GM23338 (cell line): Measurements from ENCODE around the gene MYOF. TPM values are rescaled to one million over a fixed set of nuclear protein-coding genes. Genes with fewer than 3 reads are reported as not detected.

Experiments used
- ATAC-seq: fragments of 200-7000 bp; cut with Tn5 transposase; 3 replicates; pipeline ENCODE4 v1.9.1; 2020
- DNase-seq: peaks from one replicate; pipeline ENCODE4 v3.0.0-alpha.2; 2015; ENCODE audit warnings: low spot score
- H2AFZ ChIP-seq: fragments of 200-600 bp; sonication (generic); 2 replicates; pipeline ENCODE4 v1.8.0; 2016; ENCODE audit warnings: antibody characterized with exemption, mild to moderate bottlenecking, moderate library complexity
- H3F3A ChIP-seq: fragments of 200-600 bp; sonication (generic); replicated peaks from 2 replicates; pipeline ENCODE4 v1.8.0; 2017; ENCODE audit warnings: antibody characterized with exemption, mixed run types, low read depth
- H3K27ac ChIP-seq: fragments of 200-600 bp; sonication (generic); 2 replicates; pipeline ENCODE4 v1.6.1; 2016; ENCODE audit warnings: low read depth
- H3K27me3 ChIP-seq: fragments of 200-600 bp; sonication (generic); 2 replicates; pipeline ENCODE4 v1.8.0; 2016; ENCODE audit warnings: mild to moderate bottlenecking, mixed run types, moderate library complexity; ENCODE audit not compliant: insufficient read depth
- H3K36me3 ChIP-seq: fragments of 200-600 bp; sonication (generic); 2 replicates; pipeline ENCODE4 v1.8.0; 2016; ENCODE audit warnings: mild to moderate bottlenecking; ENCODE audit not compliant: insufficient read depth
- H3K4me1 ChIP-seq: fragments of 200-600 bp; sonication (generic); 2 replicates; pipeline ENCODE4 v1.8.0; 2016; ENCODE audit warnings: mild to moderate bottlenecking, moderate library complexity; ENCODE audit not compliant: insufficient read depth
- H3K4me2 ChIP-seq: fragments of 200-600 bp; sonication (generic); 2 replicates; pipeline ENCODE4 v1.7.1; 2017; ENCODE audit warnings: mixed run types
- H3K4me3 ChIP-seq: fragments of 200-600 bp; sonication (generic); 2 replicates; pipeline ENCODE4 v1.6.1; 2016; ENCODE audit warnings: mixed run types
- H3K79me2 ChIP-seq: fragments of 200-600 bp; sonication (generic); replicated peaks from 2 replicates; pipeline ENCODE4 v1.8.0; 2017; ENCODE audit warnings: mild to moderate bottlenecking; ENCODE audit not compliant: insufficient read depth
- H3K9me2 ChIP-seq: fragments of 200-600 bp; sonication (generic); 2 replicates; pipeline ENCODE4 v1.8.0; 2017; ENCODE audit not compliant: insufficient read depth
- H4K20me1 ChIP-seq: fragments of 200-600 bp; sonication (generic); replicated peaks from 2 replicates; pipeline ENCODE4 v1.8.0; 2017; ENCODE audit warnings: mild to moderate bottlenecking; ENCODE audit not compliant: insufficient read depth
- H3K27ac Mint-ChIP-seq: 2 replicates; pipeline ENCODE4 v1.8.0; 2020; ENCODE audit warnings: inconsistent platforms, mild to moderate bottlenecking, moderate library complexity, mixed read lengths
- H3K27me3 Mint-ChIP-seq: 3 replicates; pipeline ENCODE4 v1.8.0; 2022; ENCODE audit warnings: low read depth, mild to moderate bottlenecking, moderate library complexity, mixed read lengths, inconsistent platforms; ENCODE audit not compliant: insufficient read depth, poor library complexity
- H3K36me3 Mint-ChIP-seq: 3 replicates; pipeline ENCODE4 v1.8.0; 2021; ENCODE audit warnings: low read depth, mild to moderate bottlenecking, inconsistent platforms, moderate library complexity, mixed read lengths
- H3K4me1 Mint-ChIP-seq: 3 replicates; pipeline ENCODE4 v1.8.0; 2020; ENCODE audit warnings: mild to moderate bottlenecking, inconsistent platforms, mixed read lengths
- H3K4me3 Mint-ChIP-seq: 3 replicates; pipeline ENCODE4 v1.8.0; 2021; ENCODE audit warnings: moderate library complexity, mild to moderate bottlenecking, inconsistent platforms, mixed read lengths
- H3K9me3 Mint-ChIP-seq: 3 replicates; pipeline ENCODE4 v1.8.0; 2020; ENCODE audit warnings: moderate library complexity, mild to moderate bottlenecking, inconsistent platforms, mixed read lengths
- CREB1 ChIP-seq: fragments of 250-450 bp; sonication (Bioruptor Pico); IDR thresholded peaks from 2 replicates; pipeline ENCODE4 v1.5.0; 2020; ENCODE audit warnings: low read depth, mild to moderate bottlenecking, moderate library complexity
- EZH2 ChIP-seq: fragments of 200-600 bp; sonication (generic); IDR thresholded peaks from one replicate; pipeline ENCODE4 v1.8.0; 2017; ENCODE audit warnings: antibody characterized with exemption, mild to moderate bottlenecking, low read depth; ENCODE audit not compliant: unreplicated experiment
- EZH2phosphoT487 ChIP-seq: fragments of 200-600 bp; sonication (generic); IDR thresholded peaks from one replicate; pipeline ENCODE4 v1.8.1; 2018; ENCODE audit warnings: antibody characterized with exemption; ENCODE audit not compliant: unreplicated experiment
- JUNB ChIP-seq: IDR thresholded peaks from one replicate; pipeline ENCODE4 v1.6.1; 2016; ENCODE audit warnings: antibody characterized with exemption; ENCODE audit not compliant: unreplicated experiment
- NANOG ChIP-seq: IDR thresholded peaks from 2 replicates; pipeline ENCODE4 v1.6.1; 2016; ENCODE audit warnings: antibody characterized with exemption, borderline replicate concordance
- POLR2AphosphoS5 ChIP-seq: IDR thresholded peaks from 2 replicates; pipeline ENCODE4 v1.6.1; 2016; ENCODE audit warnings: antibody characterized with exemption, low read depth
- REST ChIP-seq: IDR thresholded peaks from one replicate; pipeline ENCODE4 v1.6.1; 2018; ENCODE audit warnings: antibody characterized with exemption; ENCODE audit not compliant: unreplicated experiment
- STAT1 ChIP-seq: IDR thresholded peaks from one replicate; pipeline ENCODE4 v1.6.1; 2016; ENCODE audit warnings: antibody characterized with exemption; ENCODE audit not compliant: unreplicated experiment
- ZNF114 ChIP-seq: fragments of 250-450 bp; sonication (Bioruptor Pico); IDR thresholded peaks from 2 replicates; pipeline ENCODE4 v1.5.0; 2020; ENCODE audit warnings: mild to moderate bottlenecking, moderate library complexity
- ZNF331 ChIP-seq: fragments of 250-450 bp; sonication (Bioruptor Pico); IDR thresholded peaks from 2 replicates; pipeline ENCODE4 v1.5.0; 2020; ENCODE audit warnings: low read depth, mild to moderate bottlenecking, moderate library complexity
- ZNF462 ChIP-seq: fragments of 250-450 bp; sonication (Bioruptor Pico); IDR thresholded peaks from 2 replicates; pipeline ENCODE4 v1.5.0; 2020; ENCODE audit warnings: mild to moderate bottlenecking, moderate library complexity
- polyA plus RNA-seq: library from polyadenylated mRNA; unstranded; fragments of >200 nt; fragmentation: Nextera tagmentation; extraction: Ambion mirVana; gene quantifications from 2 replicates; pipeline ENCODE4 v1.2.1, GENCODE V29; 2016
- total RNA-seq: library from RNA; depleted of rRNA; stranded (reverse); fragments of >200 nt; shearing (Covaris generic); gene quantifications from 2 replicates; pipeline ENCODE4 v1.2.3, GENCODE V29; 2014
- TF ChIP-seq, protein P1 (sequence below): IDR thresholded peaks from 2 replicates; pipeline ENCODE4 v1.6.1; 2016; ENCODE audit warnings: antibody characterized with exemption
- TF ChIP-seq, protein P2 (sequence below), 2 experiments: fragments of 200-600 bp in 1 of 2; sonication (generic) in 1 of 2; conservative IDR thresholded peaks; 2 replicates each; pipeline versions ENCODE4 v1.5.1 to v1.6.1; 2016 to 2017; ENCODE audit warnings: antibody characterized with exemption in 2 of 2, low read depth in 2 of 2, mild to moderate bottlenecking in 2 of 2, moderate library complexity in 1 of 2

The MYOF gene
- total and polyA plus RNA-seq, 2 experiments from 2014 or later: 0.82 to 1.4 TPM

DNA sequence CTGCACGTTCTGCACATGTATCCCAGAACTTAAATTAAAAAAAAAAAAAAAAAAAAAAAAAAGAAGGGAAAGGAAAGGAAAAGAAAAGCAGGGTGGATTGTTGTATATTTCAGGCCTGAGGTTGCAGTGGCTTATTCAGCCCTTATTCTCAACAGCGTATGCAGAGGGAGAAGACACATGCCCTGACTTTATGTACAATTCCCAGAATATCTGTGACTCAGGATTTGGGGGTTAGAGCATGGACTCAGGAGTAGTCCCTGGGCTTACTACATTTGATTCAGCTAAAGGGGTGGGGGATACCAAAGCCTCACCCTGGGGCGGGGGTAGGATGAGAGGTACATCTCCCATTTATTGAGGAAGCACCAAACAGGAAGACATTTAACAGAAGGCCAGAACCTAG is 137.4 kb downstream of the MYOF start:
- no peak for TF ChIP-seq JUNB
- TF ChIP-seq, protein P1, sequence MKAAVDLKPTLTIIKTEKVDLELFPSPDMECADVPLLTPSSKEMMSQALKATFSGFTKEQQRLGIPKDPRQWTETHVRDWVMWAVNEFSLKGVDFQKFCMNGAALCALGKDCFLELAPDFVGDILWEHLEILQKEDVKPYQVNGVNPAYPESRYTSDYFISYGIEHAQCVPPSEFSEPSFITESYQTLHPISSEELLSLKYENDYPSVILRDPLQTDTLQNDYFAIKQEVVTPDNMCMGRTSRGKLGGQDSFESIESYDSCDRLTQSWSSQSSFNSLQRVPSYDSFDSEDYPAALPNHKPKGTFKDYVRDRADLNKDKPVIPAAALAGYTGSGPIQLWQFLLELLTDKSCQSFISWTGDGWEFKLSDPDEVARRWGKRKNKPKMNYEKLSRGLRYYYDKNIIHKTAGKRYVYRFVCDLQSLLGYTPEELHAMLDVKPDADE: no peak
- TF ChIP-seq EZH2: no peak
- no peak for TF ChIP-seq STAT1
- no peak for TF ChIP-seq ZNF114
- TF ChIP-seq CREB1 (CRISPR knock-in tag): no peak
- no peak for TF ChIP-seq EZH2phosphoT487
- TF ChIP-seq POLR2AphosphoS5: no peak
- TF ChIP-seq ZNF331 (CRISPR knock-in tag): no peak
- TF ChIP-seq ZNF462 (CRISPR knock-in tag): no peak
- TF ChIP-seq NANOG: no peak
- TF ChIP-seq REST: no peak
- TF ChIP-seq, protein P2, sequence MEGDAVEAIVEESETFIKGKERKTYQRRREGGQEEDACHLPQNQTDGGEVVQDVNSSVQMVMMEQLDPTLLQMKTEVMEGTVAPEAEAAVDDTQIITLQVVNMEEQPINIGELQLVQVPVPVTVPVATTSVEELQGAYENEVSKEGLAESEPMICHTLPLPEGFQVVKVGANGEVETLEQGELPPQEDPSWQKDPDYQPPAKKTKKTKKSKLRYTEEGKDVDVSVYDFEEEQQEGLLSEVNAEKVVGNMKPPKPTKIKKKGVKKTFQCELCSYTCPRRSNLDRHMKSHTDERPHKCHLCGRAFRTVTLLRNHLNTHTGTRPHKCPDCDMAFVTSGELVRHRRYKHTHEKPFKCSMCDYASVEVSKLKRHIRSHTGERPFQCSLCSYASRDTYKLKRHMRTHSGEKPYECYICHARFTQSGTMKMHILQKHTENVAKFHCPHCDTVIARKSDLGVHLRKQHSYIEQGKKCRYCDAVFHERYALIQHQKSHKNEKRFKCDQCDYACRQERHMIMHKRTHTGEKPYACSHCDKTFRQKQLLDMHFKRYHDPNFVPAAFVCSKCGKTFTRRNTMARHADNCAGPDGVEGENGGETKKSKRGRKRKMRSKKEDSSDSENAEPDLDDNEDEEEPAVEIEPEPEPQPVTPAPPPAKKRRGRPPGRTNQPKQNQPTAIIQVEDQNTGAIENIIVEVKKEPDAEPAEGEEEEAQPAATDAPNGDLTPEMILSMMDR (conservative IDR thresholded peaks at IDR 0.05; ENCODE audit: low read depth in 2 of 2): no peak
- H3K27me3 ChIP-seq: no peaks in the 10 kb centered on the region
- Mint-ChIP-seq H3K4me3 (no peak overlapping the region), H3K36me3 (no peaks in the 10 kb centered on the region), H3K4me1 (peaks cover 8% of the 10 kb centered on the region), H3K27ac (no peak overlapping the region), H3K9me3 (no peaks in the 10 kb centered on the region), H3K27me3 (peaks cover 6% of the 10 kb centered on the region)
- no peak overlapping the region for H3K27ac ChIP-seq
- no peak for ATAC-seq
- H3K9me2 ChIP-seq: no peaks in the 10 kb centered on the region
- H3K4me1 ChIP-seq: 0 out of 2 replicates have a peak, but pooled peaks cover 4% of the 10 kb centered on the region
- no peak overlapping the region for H3K4me2 ChIP-seq
- H3K4me3 ChIP-seq: no peak overlapping the region
- no peaks in the 10 kb centered on the region for H4K20me1 ChIP-seq
- no peaks in the 10 kb centered on the region for H3F3A ChIP-seq
- no peaks in the 10 kb centered on the region for H3K36me3 ChIP-seq
- no peak for DNase-seq
- no peak overlapping the region for H2AFZ ChIP-seq
- H3K79me2 ChIP-seq: no peaks in the 10 kb centered on the region
